ENCODE measurements around the gene CHGA. TPM values are rescaled to one million over a fixed set of nuclear protein-coding genes. Genes with fewer than 3 reads are reported as not detected.

CHGA gene
- total RNA-seq, 2 donors from 2014 or later, result 69.5 to 80.1 TPM

DNA sequence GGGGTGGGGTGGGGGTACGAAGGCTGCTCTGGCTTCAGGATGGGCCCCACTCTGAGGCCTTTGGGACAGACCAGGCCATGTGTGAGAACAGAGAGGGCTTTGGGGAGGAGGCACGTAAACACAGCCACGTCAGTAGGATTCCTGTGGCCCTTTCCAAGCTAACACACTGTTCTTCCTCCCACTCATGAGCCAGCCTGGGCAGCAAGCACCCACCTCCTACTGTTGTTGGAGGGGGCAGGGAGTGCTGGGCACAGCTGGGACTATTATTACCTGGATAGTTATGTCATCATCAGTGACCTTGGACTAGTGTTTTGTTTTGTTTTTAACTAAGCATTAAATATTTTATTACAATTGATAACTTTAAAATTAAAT lies 5.3 kb downstream of the CHGA start:
- intact Hi-C loops (cut with DNase I), result no loop called here
- no peak for TF ChIP-seq CTCF (IDR thresholded peaks at IDR 0.05)
- no peak for TF ChIP-seq POLR2A (IDR thresholded peaks at IDR 0.05)
- ATAC-seq, result no peak
- Histone ChIP-seq H3K27ac (no peak overlapping the region), H3K9me3 (no peaks in the 10 kb centered on the region), H3K36me3 (replicated peaks in 1 of 2; ENCODE audit: insufficient read depth in 1 of 2, low read depth in 2 of 2) (no peaks in the 10 kb centered on the region), H3K4me3 (no peak overlapping the region), H3K27me3 (no peaks in the 10 kb centered on the region), H3K4me1 (peaks cover 3% of the 10 kb centered on the region)
- DNase-seq, result no peak
- 76 to 95% methylated on average over 3 of the region's 3 CpGs for WGBS, 2 donors

DNA sequence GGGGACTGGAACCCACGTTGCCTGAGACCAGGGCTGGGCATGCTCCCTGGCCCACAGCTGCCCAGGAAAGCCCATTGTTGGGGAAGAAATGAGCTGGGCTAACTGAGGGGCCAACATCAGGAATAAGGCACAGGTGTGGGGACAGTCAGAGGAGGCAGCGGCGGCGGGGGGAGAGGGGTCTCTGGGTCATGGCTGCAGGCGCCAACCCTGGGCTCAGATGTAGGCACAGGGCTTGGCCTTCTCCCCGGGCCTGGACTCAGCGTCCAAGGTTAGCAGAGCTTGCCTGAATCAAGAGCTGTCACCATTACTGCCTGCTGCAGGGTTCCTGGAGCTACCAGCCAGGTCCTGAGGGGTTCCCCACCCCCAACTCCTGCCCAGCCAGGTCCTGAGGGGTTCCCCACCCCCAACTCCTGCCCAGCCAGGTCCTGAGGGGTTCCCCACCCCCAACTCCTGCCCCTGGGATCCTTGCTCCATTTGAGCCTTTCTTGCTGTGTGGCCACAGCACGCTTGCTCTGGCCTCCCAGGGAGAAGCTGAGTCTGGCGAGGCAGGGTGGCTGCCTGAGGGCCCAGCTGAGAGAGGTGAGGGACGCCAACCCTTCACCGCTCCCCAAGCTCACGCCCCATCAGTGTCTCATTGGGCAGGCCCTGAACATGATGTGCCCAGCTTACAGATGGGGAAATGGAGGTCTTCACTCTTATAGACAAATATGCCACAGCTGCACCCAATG lies 6.2 kb downstream of the CHGA start:
- intact Hi-C loops (cut with DNase I), result no loop called here
- H3K4me3 ChIP-seq, result no peak overlapping the region
- H3K4me1 ChIP-seq, result no peaks in the 10 kb centered on the region
- H3K27ac ChIP-seq, result no peak overlapping the region
- no peak for DNase-seq
- 69 to 76% methylated on average over 12 of the region's 12 CpGs for WGBS, 2 donors
- H3K9me3 ChIP-seq, result no peaks in the 10 kb centered on the region
- no peak for ATAC-seq
- TF ChIP-seq POLR2A (IDR thresholded peaks at IDR 0.05) (no peak), CTCF (IDR thresholded peaks at IDR 0.05) (no peak)
- H3K27me3 ChIP-seq, result no peaks in the 10 kb centered on the region
- H3K36me3 ChIP-seq (replicated peaks in 1 of 2; ENCODE audit: insufficient read depth in 1 of 2, low read depth in 2 of 2), result no peaks in the 10 kb centered on the region

GRCh38 chr14:92929689-92930608 lies 7.0 kb downstream of the CHGA start:
- no peaks in the 10 kb centered on the region for H3K27me3 ChIP-seq
- H3K9me3 ChIP-seq, result no peaks in the 10 kb centered on the region
- ATAC-seq (no peak), DNase-seq (no peak)
- no peaks in the 10 kb centered on the region for H3K36me3 ChIP-seq (replicated peaks in 1 of 2; ENCODE audit: insufficient read depth in 1 of 2, low read depth in 2 of 2)
- intact Hi-C loops (cut with DNase I), result no loop called here
- H3K4me1 ChIP-seq, result no peaks in the 10 kb centered on the region
- no peak overlapping the region for H3K27ac ChIP-seq
- TF ChIP-seq CTCF (IDR thresholded peaks at IDR 0.05) (no peak), POLR2A (IDR thresholded peaks at IDR 0.05) (no peak)
- H3K4me3 ChIP-seq, result no peak overlapping the region
- 83 to 86% methylated on average over 12 to 20 of the region's 20 CpGs for WGBS, 2 donors

GRCh38 chr14:92930737-92931602 lies 8.0 kb downstream of the CHGA start:
- H3K27ac ChIP-seq, result no peak overlapping the region
- no peaks in the 10 kb centered on the region for H3K36me3 ChIP-seq (replicated peaks in 1 of 2; ENCODE audit: insufficient read depth in 1 of 2, low read depth in 2 of 2)
- H3K27me3 ChIP-seq, result no peaks in the 10 kb centered on the region
- intact Hi-C loops (cut with DNase I), result no loop called here
- TF ChIP-seq POLR2A (IDR thresholded peaks at IDR 0.05), result no peak
- TF ChIP-seq CTCF (IDR thresholded peaks at IDR 0.05), result no peak
- ATAC-seq (no peak), DNase-seq (no peak)
- H3K4me3 ChIP-seq, result no peak overlapping the region
- H3K4me1 ChIP-seq, result no peaks in the 10 kb centered on the region
- H3K9me3 ChIP-seq, result no peaks in the 10 kb centered on the region
- WGBS, 2 donors, result 75 to 80% methylated on average over 8 of the region's 8 CpGs
